ENCODE results near the gene VPS26C.

VPS26C gene

DNA sequence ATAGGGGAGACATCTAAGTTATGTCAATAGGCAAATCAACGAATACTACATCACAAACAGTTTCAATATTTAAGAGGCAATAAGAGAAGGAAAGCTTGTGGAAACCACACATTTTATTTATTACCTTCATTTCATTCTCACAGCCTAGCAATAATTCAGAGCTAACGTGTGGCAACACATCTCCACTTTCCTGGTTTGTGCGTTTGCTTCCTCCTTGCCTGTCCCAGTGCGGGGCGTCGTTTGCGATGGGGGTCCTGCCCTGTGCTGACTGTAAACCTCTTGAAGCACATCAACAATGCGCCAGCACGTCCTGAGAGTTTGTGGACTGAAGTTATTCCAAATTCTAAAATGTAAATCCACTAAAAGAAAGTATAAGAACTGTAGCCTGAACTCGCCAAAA, 14.4 kb upstream of the VPS26C start:
- TF ChIP-seq, protein P1, sequence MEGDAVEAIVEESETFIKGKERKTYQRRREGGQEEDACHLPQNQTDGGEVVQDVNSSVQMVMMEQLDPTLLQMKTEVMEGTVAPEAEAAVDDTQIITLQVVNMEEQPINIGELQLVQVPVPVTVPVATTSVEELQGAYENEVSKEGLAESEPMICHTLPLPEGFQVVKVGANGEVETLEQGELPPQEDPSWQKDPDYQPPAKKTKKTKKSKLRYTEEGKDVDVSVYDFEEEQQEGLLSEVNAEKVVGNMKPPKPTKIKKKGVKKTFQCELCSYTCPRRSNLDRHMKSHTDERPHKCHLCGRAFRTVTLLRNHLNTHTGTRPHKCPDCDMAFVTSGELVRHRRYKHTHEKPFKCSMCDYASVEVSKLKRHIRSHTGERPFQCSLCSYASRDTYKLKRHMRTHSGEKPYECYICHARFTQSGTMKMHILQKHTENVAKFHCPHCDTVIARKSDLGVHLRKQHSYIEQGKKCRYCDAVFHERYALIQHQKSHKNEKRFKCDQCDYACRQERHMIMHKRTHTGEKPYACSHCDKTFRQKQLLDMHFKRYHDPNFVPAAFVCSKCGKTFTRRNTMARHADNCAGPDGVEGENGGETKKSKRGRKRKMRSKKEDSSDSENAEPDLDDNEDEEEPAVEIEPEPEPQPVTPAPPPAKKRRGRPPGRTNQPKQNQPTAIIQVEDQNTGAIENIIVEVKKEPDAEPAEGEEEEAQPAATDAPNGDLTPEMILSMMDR (IDR thresholded peaks at IDR 0.05): no peak

DNA sequence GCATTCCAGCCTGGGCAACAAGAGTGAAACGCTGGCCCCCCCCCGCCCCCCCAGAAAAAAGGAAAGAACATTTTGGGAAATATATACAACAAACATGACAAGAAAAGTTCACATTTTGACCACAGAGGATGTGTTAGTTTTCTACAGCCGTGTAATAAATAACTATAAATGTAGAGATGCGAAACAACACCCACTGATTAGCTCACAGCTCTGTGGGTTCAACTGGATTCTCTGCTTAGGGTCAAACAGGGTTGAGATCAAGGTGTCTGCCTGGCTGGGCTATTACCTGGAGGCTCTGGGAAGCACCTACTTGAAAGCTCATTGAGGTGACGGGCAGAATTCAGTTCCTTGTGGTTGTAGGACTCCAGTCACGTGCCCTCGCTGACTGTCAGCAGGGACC, 11.1 kb upstream of the VPS26C start:
- TF ChIP-seq, protein P1 (IDR thresholded peaks at IDR 0.05): no peak

DNA sequence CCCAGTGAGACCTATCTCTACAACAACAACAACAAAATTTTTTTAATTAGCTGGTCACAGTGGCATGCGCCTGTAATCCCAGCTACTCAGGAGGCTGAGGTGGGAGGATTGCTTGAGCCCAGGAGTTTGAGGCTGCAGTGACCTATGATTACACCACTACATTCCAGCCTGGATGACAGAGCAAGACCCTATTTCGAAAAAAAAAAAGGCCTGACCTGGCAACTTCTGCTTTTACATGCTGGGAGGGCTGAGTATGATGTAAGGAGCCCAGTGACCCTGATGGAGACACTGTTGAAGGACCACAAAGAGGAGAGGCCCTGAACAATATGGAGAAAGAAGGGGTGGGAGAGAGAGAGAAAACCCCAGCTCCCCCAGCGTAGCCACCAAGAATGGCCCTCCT, 9.2 kb upstream of the VPS26C start:
- TF ChIP-seq, protein P1 (IDR thresholded peaks at IDR 0.05): no peak

DNA sequence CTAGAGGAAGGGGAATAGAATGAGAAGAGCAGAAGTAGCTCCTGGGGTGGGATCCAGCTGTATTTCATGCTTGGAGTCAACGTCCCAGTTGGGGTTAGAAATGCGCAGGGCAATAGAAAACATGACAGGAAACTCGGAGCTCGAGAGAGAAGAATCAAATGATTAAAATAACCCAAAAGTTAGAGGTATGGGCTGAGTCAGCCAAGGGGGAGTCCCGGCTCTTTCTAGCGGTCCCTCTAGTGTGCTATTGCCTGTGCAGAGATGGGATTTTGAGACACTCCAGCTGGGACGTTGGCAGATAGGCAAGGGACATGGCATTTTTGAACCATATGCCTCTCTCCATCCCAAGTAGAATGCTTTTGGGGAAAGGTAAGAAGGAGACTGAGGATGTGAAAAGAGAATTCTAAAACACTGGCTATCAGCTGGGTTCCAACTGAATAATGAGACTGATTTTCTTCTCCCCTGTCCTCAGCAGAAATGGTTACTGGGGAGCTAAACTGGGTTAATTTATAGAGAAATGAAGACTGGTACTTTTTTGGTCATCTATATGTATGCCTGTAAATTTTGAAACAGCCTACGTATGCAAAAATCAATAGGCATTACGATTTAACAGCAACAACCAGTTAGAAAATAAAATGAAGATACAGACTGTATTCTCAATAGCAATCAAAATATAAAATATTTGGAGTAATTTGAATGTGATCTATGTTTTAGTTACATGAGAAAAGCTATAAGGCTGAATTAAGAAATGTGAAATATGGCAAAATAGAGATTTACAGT, 7.0 kb upstream of the VPS26C start:
- TF ChIP-seq, protein P1 (IDR thresholded peaks at IDR 0.05): no peak

DNA sequence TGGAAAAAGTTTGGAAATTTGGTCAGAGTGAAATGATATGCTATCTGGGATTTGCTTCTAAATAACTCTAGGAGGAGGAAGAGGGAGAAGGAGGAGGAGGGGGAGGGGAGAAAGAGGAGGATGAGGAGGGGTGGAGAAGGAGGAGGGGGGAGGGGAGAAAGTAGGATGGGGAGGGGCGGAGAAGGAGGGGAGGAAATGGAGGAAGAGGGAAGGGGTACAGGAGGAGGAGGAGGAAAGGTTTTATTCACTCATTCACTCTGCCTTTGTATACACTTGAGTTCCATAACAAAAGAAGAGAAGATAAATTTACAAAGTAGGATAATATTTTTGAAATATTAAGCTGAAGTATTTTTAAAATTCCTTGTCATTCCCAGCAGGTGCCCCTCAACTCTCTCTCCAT, 6.3 kb upstream of the VPS26C start:
- TF ChIP-seq, protein P1 (IDR thresholded peaks at IDR 0.05): no peak

DNA sequence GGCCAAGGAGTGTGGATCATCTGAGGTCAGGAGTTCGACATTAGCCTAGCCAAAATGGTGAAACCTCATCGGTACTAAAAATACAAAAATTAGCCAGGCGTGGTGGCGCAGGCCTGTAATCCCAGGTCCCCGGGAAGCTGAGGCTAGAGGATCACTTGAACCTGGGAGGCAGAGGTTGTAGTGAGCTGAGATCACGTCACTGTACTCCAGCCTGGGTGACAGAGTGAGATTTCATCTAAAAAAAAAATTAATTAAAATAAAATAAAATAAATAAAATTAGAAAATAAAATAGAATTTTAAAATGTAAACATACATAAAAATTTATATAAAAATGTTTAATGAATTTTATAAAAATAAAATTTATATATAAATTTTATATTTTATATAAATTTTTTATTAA, 5.8 kb upstream of the VPS26C start:
- TF ChIP-seq, protein P1 (IDR thresholded peaks at IDR 0.05): no peak

DNA sequence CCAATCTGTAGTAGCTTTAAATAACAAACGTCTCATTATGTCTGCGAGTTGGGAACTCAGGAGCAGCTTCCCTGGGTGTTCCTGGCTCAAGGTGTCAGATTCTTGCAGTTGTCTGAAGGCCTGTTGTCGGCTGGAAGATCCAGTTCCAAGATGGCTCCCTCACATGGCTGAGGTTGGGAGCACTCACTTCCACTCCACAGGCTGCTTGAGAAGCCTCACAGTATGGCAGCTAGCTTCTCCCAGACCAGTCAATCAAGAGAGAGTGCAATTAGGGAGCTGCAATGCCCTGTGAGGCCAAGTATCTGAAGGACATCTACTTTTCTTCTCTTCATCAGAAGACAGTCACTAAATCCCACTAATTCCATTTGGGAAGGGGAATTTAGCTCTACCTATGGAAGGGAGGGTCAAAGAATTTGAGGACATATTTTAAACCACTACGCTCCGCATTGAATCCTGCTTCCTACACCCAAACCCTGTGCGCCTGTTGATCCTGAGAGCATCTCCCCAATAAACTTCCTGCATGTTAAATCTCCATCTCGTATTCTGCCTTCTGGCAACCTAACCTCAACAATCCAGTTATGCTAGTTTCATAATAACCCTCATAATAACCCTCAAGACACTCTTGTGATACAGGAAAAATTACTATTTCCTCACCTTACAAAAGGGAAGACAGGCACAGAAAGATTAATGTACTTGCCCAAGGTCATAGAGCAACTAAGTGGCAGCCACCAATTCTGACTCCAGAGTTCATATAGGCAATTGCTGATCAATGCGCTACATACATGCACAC, 3.6 kb upstream of the VPS26C start:
- TF ChIP-seq, protein P1 (IDR thresholded peaks at IDR 0.05): no peak

Measured in LNCAP (cell line).